Inflammatory macrophage treated with lipopolysaccharide for 4 hours (primary cell): ENCODE results near the gene AFF1.

ENCODE experiments used
- DNase-seq: peaks from one replicate; pipeline ENCODE4 v3.0.0-alpha.2; 2020

AFF1 gene

DNA sequence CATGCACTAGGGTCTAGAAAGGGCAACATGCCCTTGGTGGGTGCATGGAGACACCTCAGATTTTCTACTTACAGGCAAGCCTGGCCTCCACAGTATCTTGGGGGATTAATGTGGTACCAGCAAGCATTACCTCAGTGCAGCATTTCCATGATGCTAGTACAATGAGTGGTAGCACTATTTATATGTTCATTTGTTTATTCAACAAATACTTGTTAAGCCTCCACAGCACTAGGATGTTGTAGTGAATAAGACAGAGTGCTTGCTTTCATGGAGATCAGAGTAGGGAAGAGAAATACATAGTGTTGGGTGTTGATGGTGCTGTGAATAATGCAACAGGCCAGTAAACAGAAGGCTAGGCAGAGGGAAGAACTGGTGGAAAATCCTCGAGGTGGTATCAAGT lies 152.2 kb downstream of the AFF1 start:
- no peak for DNase-seq

- DNase-seq = peak; percentile 80
These were observed 152.6 kb downstream of the AFF1 start for GRCh38 chr4:87087420-87087819.

DNA sequence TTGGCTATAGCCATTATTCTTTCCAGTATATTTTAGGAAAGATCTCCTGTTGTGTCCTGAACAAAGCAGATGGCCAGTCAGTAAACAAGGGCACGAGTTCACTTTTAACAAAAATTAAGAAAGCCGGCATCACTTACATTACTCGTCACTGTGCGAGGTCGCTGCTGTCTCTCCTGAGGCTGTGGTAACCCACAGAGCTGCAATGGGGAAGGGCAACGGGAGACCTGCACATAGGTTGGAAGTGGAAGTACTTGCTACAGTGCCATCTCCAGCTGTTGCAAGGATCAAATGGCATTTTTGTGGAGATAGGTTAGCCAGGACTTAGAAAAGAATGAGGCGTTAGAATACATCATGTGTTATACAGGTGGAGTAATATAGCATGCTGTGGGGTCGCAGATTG lies 153.4 kb downstream of the AFF1 start:
- DNase-seq = peak; percentile 7

DNA sequence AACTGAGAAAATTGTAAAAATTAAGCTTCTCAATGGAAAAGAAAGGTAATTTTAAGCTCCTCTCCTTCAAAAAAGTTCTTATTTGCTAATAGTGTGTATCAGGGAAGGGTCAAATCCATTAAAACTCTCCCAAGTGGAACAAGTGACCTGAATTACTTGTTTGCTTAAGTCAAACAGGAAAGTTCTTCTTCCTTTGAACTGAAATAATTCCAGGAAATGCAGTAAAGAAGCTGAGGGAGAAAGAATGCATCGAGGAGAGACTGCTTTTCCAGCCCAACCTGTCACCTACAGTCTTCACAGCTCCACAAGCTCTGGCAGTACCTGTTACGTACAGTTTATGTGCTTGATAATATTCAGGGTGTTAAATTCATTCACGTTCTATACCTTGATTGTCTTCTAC lies 154.6 kb downstream of the AFF1 start:
- no peak for DNase-seq

GRCh38 chr4:87090305-87090704 lies 155.5 kb downstream of the AFF1 start:
- no peak for DNase-seq

- peak; percentile 50 for DNase-seq
These were observed 157.8 kb downstream of the AFF1 start for GRCh38 chr4:87092389-87093141.

- peak; percentile 57 for DNase-seq
These were observed 158.8 kb downstream of the AFF1 start for GRCh38 chr4:87093443-87094123.

- peak; percentile 13 for DNase-seq
These were observed 162.3 kb downstream of the AFF1 start for GRCh38 chr4:87097075-87097474.

- DNase-seq = no peak
These were observed 165.4 kb downstream of the AFF1 start for GRCh38 chr4:87100168-87100567.

- DNase-seq = no peak
These were observed 166.9 kb downstream of the AFF1 start for GRCh38 chr4:87101543-87102199.

DNA sequence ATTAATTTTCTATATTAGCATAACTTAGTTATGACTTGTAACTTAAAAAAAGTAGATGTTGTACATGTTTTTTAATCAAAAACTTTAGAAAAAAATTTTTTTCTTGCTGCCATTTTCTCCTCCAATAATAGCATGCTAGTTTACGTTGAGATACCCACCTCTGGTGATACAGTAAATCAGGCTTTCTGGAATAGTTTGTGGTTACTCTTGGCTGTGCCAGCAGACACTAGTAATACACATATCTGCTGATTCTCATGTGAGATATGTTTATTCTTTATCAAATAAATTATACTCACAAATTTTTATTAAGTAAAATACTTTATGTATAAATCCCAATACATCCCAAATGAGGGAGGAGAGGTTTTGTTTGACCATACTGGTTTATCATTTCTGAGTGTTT lies 168.3 kb downstream of the AFF1 start:
- DNase-seq = no peak

DNA sequence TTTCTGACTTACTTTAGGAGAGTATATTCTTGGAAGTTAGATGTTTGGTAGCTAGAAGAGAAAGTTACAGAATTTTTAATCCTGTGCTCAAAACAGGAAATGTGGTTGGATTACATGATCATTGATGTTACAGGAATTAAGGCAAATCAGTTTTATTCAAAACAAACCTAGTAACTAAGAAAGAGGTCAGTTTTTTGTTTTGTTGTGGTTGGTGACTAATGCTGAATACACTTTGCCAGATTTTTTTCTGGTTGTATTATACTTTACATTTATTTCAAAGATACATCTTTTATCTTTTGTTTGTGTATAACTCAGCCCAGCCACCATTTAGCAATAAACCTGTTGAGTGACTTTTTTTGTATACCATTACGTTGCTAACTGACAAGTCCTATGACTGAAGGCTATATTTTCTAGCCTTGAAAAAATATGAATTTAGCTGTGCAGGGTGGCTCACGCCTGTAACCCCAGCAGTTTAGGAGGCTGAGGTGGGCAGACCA lies 168.9 kb downstream of the AFF1 start:
- peak; percentile 26 for DNase-seq

DNA sequence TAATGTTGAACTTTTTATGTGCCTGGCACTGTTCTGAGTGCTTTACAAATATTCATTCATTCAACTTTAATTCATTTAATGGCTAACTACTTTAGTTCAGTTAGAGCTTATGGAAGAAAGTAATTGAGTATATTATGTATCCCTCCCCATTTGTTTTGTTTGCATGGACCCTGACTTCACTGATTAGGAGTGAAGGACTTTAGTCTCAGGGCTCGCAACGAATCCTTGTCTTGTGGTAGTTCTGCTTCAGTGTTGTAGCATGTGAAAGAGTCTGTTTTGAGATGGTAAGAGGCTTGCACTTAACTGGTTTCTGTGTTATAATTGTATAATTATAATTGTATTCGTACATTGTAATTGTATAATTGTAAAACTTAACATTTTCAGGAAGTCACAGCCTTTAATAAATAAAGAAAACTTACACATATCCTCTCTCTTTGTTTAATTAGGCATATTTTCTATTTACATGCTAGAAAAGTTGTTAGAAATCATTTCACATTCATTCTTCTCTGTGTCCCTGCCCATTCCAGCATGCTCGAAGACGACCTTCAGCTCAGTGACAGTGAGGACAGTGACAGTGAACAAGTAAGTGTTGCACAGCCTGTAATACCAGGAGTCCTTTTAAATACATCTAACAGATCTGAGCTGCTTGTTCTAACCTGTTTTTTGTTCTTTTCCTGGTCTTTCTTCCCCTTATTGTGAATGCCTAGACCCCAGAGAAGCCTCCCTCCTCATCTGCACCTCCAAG lies 170.5 kb downstream of the AFF1 start:
- no peak for DNase-seq

- DNase-seq = no peak
These were observed 173.3 kb downstream of the AFF1 start for GRCh38 chr4:87108142-87108546.

- no peak for DNase-seq
These were observed 174.3 kb downstream of the AFF1 start for GRCh38 chr4:87109121-87109520.

DNA sequence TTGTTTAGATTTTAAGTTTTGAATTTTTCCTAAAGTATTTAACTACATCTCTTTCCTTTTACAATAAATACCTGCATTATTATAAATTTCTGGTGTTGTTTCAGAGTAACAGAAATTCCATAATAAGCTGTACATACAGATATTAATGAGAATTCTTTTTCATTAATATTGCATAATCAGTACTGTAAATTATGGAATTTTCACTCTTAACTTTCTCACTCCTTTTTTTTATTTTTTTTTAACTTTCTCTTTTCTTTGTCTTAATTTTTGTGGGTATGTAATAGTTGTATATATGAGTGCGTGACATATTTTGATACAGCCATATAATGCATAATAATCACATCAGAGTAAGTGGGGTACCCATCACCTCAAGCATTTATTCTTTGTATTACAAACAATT lies 175.1 kb downstream of the AFF1 start:
- DNase-seq = no peak

- no peak for DNase-seq
These were observed 177.3 kb downstream of the AFF1 start for GRCh38 chr4:87112063-87112462.

DNA sequence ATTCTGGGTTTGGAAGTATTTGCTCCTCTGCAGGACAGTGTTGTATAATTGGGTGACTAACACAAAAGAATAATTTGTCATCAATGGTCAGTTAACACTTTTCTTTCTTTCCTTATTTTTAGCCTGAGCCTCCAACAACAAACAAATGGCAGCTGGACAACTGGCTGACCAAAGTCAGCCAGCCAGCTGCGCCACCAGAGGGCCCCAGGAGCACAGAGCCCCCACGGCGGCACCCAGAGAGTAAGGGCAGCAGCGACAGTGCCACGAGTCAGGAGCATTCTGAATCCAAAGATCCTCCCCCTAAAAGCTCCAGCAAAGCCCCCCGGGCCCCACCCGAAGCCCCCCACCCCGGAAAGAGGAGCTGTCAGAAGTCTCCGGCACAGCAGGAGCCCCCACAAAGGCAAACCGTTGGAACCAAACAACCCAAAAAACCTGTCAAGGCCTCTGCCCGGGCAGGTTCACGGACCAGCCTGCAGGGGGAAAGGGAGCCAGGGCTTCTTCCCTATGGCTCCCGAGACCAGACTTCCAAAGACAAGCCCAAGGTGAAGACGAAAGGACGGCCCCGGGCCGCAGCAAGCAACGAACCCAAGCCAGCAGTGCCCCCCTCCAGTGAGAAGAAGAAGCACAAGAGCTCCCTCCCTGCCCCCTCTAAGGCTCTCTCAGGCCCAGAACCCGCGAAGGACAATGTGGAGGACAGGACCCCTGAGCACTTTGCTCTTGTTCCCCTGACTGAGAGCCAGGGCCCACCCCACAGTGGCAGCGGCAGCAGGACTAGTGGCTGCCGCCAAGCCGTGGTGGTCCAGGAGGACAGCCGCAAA lies 179.6 kb downstream of the AFF1 start:
- DNase-seq = no peak

- no peak for DNase-seq
These were observed 181.4 kb downstream of the AFF1 start for GRCh38 chr4:87116231-87116630.

DNA sequence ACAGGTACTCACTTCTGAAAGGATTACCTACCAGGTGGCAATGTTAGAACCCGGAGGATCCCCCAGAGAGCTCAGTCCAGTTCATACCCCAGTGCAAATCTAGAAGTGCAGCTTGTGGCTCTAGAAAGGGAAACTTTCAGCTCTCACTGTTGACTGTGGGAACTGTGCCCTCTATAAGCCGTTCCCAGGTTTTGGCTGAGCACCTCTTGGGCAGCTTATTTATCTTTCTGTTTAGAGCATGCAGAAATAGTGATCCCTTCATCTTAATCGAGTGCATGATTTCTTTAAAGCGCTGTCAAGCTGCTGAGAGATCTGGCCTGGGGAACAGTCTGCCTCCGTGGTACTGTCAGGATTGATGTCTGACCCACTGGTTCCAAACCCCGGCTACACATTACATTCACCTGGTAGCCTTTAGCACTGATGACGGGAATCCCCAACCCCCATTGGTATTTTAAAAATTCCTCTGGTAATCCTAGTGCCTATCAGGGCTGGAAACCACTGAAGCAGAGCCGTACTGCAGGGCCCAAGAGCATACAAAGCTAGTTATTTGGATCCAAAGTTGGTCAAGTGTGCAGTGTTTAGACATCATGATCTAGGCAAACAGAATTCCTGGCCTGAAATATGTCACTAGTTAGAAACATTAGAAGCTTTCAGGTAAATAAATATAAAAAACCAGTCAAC lies 182.4 kb downstream of the AFF1 start:
- DNase-seq = no peak

GRCh38 chr4:87117732-87118075 lies 182.9 kb downstream of the AFF1 start:
- DNase-seq = no peak

DNA sequence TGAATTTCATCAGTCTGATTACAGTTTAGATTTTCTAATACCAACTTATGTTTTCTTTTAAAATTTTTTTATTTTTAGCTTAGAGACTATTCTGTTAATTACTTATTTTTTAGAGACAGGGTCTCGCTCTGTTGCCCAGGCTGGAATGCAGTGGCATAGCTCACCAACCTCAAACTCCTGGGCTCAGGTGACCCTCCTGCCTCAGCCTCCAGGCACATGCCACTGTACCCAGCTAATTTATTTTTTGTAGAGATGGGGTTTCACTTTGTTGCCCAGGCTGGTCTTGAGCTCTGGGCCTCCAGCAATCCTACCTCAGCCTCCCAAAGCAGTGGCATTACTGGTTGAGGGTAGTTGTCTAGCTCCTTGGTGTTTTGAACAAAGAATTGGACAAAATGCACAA lies 183.6 kb downstream of the AFF1 start:
- no peak for DNase-seq
